ENCODE results near the gene HARS1.

DNA sequence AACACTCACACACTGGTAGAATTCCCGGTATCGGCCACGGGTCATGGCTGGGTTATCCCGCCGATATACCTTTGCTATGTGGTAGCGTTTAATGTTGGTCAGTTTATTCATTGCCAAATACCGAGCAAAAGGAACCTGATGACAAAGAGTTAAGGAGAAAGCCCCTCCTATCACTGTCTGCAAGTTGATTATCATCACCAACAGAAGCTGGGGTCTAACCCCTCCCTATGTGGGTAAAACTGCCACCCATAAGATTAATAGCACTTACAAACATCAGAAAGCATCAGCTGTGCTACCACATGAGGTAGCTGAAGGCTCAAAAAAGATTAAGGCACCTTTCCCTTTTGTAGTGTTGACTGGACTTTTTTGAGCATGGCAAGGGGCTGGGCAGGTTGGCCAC is 12.2 kb downstream of the HARS1 start:
- TF ChIP-seq POLR2AphosphoS5 (IDR thresholded peaks at IDR 0.05; ENCODE audit: low read depth, low read length): no peak
- no peak for TF ChIP-seq TAF1 (IDR thresholded peaks at IDR 0.05; ENCODE audit: borderline replicate concordance, insufficient read depth, low read length)

Data from PFSK-1 (cell line).